K562 treated with DMSO at 1 percent for 12 hours (cell line): ENCODE results near the gene SRGAP2B. TPM values are rescaled to one million over a fixed set of nuclear protein-coding genes. Genes with fewer than 3 reads are reported as not detected.

Source experiments
- total RNA-seq: library from RNA; unstranded; fragments of 300-600 nt; gene quantifications from 2 replicates; pipeline ENCODE4 v1.2.3, GENCODE V29; 2022; ENCODE audit not compliant: insufficient read depth

SRGAP2B gene
- total RNA-seq: 2.6 and 14.8 TPM in 2 replicates

GRCh38 chr1:145095284-145096057, at the start of gene SRGAP2B, which contains the start of gene FAM72D:
Gene SRGAP2B (minus strand): TSS chr1:145095328. CDS start chr1:145092901, 2,427 bp downstream.
Gene FAM72D (plus strand): TSS chr1:145095974. CDS start chr1:145096848, 874 bp downstream.

Other genes with a start within 250 kb of the SRGAP2B start
- 3.9 and 9.5 TPM in 2 replicates for gene FAM72D, start 646 bp upstream of the SRGAP2B start, total RNA-seq
- gene PPIAL4D, start 146.8 kb upstream of the SRGAP2B start, total RNA-seq: not detected in 2 replicates